HepG2 (cell line): ENCODE measurements around the gene MYCT1. TPM values are rescaled to one million over a fixed set of nuclear protein-coding genes. Genes with fewer than 3 reads are reported as not detected.

Source experiments
- ATAC-seq: fragments of 200-7000 bp; cut with Tn5 transposase; 3 replicates; pipeline ENCODE4 v1.9.1; 2020; ENCODE audit warnings: mild to moderate bottlenecking, moderate library complexity
- BruUV-seq: library from RNA; stranded (reverse); fragments of 400-500 nt; replicated peaks from 2 replicates; lab custom pipeline; 2021; lab: Mats Ljungman, UMichigan
- CTCF ChIA-PET: fragments of 300-600 bp; formaldehyde crosslinking; extraction: SDS; loops from one replicate; lab custom pipeline; 2021; ENCODE audit warnings: low total read pairs, inconsistent platforms, low intra/inter-chr PET ratio; lab: Yijun Ruan, JAX
- POLR2A ChIA-PET: fragments of 350-600 bp; sonication (Branson Sonifier 250); formaldehyde crosslinking; loops from one replicate; lab custom pipeline; 2020; ENCODE audit warnings: antibody characterized with exemption, inconsistent platforms; lab: Yijun Ruan, JAX
- DNase-seq: peaks from one replicate; pipeline ENCODE4 v3.0.0-alpha.2; 2015; ENCODE audit warnings: low spot score
- FAIRE-seq: peaks from 3 replicates; lab custom pipeline; 2011; peaks lifted over from hg19 to GRCh38; lab: Jason Lieb, UNC
- H2AFZ ChIP-seq: one replicate; pipeline ENCODE4 v1.6.1; 2011; ENCODE audit warnings: low read length, inconsistent platforms
- H3K27ac ChIP-seq: fragments of 300-600 bp; 3 replicates; pipeline ENCODE4 v1.8.0; 2011; ENCODE audit warnings: mixed run types, mild to moderate bottlenecking, mixed read lengths, low read length, inconsistent platforms; ENCODE audit not compliant: insufficient read depth; ENCODE audit errors: extremely low read length
- H3K27me3 ChIP-seq, 2 experiments: fragments of 200-600 bp in 1 of 2; 2 replicates in 1 of 2; 3 replicates in 1 of 2; pipeline versions ENCODE4 v1.6.0 to v1.8.0; 2011; ENCODE audit warnings: low read length in 2 of 2, mild to moderate bottlenecking in 2 of 2, moderate library complexity in 2 of 2, inconsistent platforms in 1 of 2; ENCODE audit not compliant: insufficient read depth in 2 of 2, control insufficient read depth in 1 of 2
- H3K36me3 ChIP-seq, 2 experiments: fragments of 200-600 bp in 1 of 2; replicated peaks in 1 of 2; 2 replicates in 1 of 2; 3 replicates in 1 of 2; pipeline versions ENCODE4 v1.5.1 to v1.8.0; 2011; ENCODE audit warnings: low read length in 2 of 2, inconsistent platforms in 1 of 2; ENCODE audit not compliant: insufficient read depth in 2 of 2, control insufficient read depth in 1 of 2
- H3K4me1 ChIP-seq: 2 replicates; pipeline ENCODE4 v1.5.1; 2012; ENCODE audit warnings: low read length, inconsistent platforms; ENCODE audit not compliant: insufficient read depth
- H3K4me2 ChIP-seq: 2 replicates; pipeline ENCODE4 v1.6.0; 2011; ENCODE audit warnings: low read depth, low read length, inconsistent platforms
- H3K4me3 ChIP-seq, 3 experiments: fragments of 200-600 bp in 1 of 3; sonication (generic), shearing (Covaris generic) in 1 of 3; replicated peaks in 1 of 3; 2 replicates each; pipeline ENCODE4 v1.5.1; 2011 to 2016; ENCODE audit warnings: low read length in 3 of 3, inconsistent platforms in 2 of 3, low read depth in 2 of 3, mild to moderate bottlenecking in 2 of 3, control low read depth in 1 of 3, mixed read lengths in 1 of 3; ENCODE audit not compliant: insufficient read depth in 1 of 3
- H3K79me2 ChIP-seq: one replicate; pipeline ENCODE4 v1.6.1; 2011; ENCODE audit warnings: low read length, inconsistent platforms; ENCODE audit not compliant: insufficient read depth
- H3K9ac ChIP-seq: 2 replicates; pipeline ENCODE4 v1.6.0; 2011; ENCODE audit warnings: mild to moderate bottlenecking, low read depth, low read length, inconsistent platforms; ENCODE audit not compliant: insufficient read depth
- H3K9me3 ChIP-seq: 2 replicates; pipeline ENCODE4 v1.5.1; 2012; ENCODE audit warnings: mild to moderate bottlenecking, low read length
- H4K20me1 ChIP-seq: 2 replicates; pipeline ENCODE4 v1.6.0; 2011; ENCODE audit warnings: inconsistent platforms, mild to moderate bottlenecking, low read length, moderate library complexity; ENCODE audit not compliant: insufficient read depth
- BORCS8-MEF2B ChIP-seq: sonication (generic); formaldehyde crosslinking; IDR thresholded peaks from 2 replicates; pipeline ENCODE4 v1.8.0; 2022; ENCODE audit warnings: mild to moderate bottlenecking, missing genetic modification reagents
- HOXD1 ChIP-seq: sonication (generic); formaldehyde crosslinking; IDR thresholded peaks from 2 replicates; pipeline ENCODE4 v1.5.0; 2020; ENCODE audit warnings: missing genetic modification reagents
- MEIS2 ChIP-seq: sonication (generic); formaldehyde crosslinking; IDR thresholded peaks from 2 replicates; pipeline ENCODE4 v1.9.0; 2021; ENCODE audit warnings: mild to moderate bottlenecking, missing genetic modification reagents
- MIER2 ChIP-seq: IDR thresholded peaks from 2 replicates; pipeline ENCODE4 v1.6.1; 2016; ENCODE audit warnings: missing biosample characterization, missing genetic modification reagents
- SRSF1 ChIP-seq: fragments of 200-400 bp; formaldehyde crosslinking; optimal IDR thresholded peaks from 2 replicates; pipeline ENCODE3; 2017; ENCODE audit warnings: mild to moderate bottlenecking, low read depth, low read length, moderate library complexity
- ZNF33B ChIP-seq: sonication (generic); formaldehyde crosslinking; IDR thresholded peaks from 2 replicates; pipeline ENCODE4 v1.5.1; 2020; ENCODE audit warnings: mild to moderate bottlenecking, missing genetic modification reagents
- ZNF530 ChIP-seq: sonication (generic); formaldehyde crosslinking; IDR thresholded peaks from 2 replicates; pipeline ENCODE4 v1.5.0; 2020; ENCODE audit warnings: low read depth, mild to moderate bottlenecking, missing genetic modification reagents
- WGBS: methylation state at CpG from one replicate; pipeline ENCODE4 v1.1.6; 2017; ENCODE audit warnings: low lambda C conversion rate; 5-methylcytosine and 5-hydroxymethylcytosine counted together
- in situ Hi-C: cut with HindIII; loops from 2 replicates; pipeline ENCODE4 v1.10.0; 2017; ENCODE audit warnings: low pct_unique_long_range_greater_than_20kb; ENCODE audit not compliant: extremely low pct_ligation_motif_present
- intact Hi-C: fragments of 100-400 bp; cut with micrococcal nuclease; formaldehyde crosslinking; loops from one replicate; pipeline ENCODE4 v1.10.0; 2022; ENCODE audit not compliant: unreplicated experiment
- polyA plus RNA-seq, 8 experiments: library from polyadenylated mRNA; depleted of rRNA in 3 of 8; stranded (reverse) in 7 of 8; unstranded in 1 of 8; fragments of >200 nt; fragmentation: Illumina TruSeq in 4 of 8; extraction: Trizol in 4 of 8; gene quantifications; 2 replicates each; pipeline versions ENCODE4 v1.2.1 to v1.2.3, GENCODE V29; 2011 to 2016; ENCODE audit warnings: low read depth in 4 of 8, missing spikeins in 1 of 8, mixed read lengths in 1 of 8; ENCODE audit not compliant: insufficient read depth in 1 of 8
- total RNA-seq, 5 experiments: library from RNA; depleted of rRNA; stranded (reverse); fragments of >200 nt; fragmentation: Illumina TruSeq; extraction: Trizol; gene quantifications; 2 replicates each; pipeline ENCODE4 v1.2.3, GENCODE V29; 2016; ENCODE audit warnings: low read depth in 1 of 5
- TF ChIP-seq, protein P1 (sequence below): sonication (generic); formaldehyde crosslinking; IDR thresholded peaks from 2 replicates; pipeline ENCODE4 v1.4.0; 2020; ENCODE audit warnings: mild to moderate bottlenecking, missing genetic modification reagents

MYCT1 gene
- total and polyA plus RNA-seq, 2 of the 13 experiments (the other 11 are each of a cell fraction or from before 2014, with no cell fraction given): not detected

DNA sequence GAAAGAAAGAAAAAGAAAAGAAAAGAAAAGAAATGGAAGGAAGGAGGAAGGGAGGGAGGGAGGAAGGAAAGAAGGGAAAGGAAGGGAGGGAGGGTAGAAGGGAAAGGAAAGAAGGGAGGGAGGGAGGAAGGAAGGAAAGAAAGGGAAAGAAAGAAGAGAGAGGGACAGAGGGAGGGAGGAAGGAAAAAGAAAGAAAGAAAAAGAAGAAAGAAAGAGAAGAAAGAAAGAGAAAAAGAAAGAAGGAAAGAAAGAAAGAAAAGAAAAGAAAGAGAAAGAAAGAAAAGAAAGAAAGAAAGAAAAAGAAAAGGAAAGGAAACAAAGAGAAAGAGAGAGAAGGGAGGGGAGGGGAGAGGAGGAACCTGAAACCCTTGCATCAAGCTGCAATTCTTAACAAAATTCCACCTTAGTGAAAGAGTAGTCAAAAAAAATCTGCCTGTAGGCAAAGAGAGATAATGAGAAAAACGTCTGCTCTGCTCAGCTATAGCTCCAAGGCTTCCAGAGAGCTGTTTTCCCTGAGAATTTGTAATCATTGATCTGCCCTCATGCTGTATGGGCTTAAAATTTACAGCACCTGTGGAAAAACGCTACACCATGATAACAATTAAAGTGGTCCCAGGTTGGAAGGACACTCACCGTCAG is 16.7 kb upstream of the MYCT1 start:
- no peak overlapping the region for H3K4me2 ChIP-seq
- in situ Hi-C loops (no loop called here), intact Hi-C loops (no loop called here)
- ATAC-seq (no peak), FAIRE-seq (no peak), DNase-seq (no peak)
- no peaks in the 10 kb centered on the region for H3K36me3 ChIP-seq
- WGBS: 0% methylated on average over 3 of the region's 3 CpGs
- no peak overlapping the region for H3K9ac ChIP-seq
- no peaks in the 10 kb centered on the region for H4K20me1 ChIP-seq
- no TSS peak for BruUV-seq
- H3K9me3 ChIP-seq: no peaks in the 10 kb centered on the region
- CTCF ChIA-PET: no interaction called here
- H3K4me1 ChIP-seq: no peaks in the 10 kb centered on the region
- H3K79me2 ChIP-seq: no peaks in the 10 kb centered on the region
- no peak overlapping the region for H3K4me3 ChIP-seq
- no peak overlapping the region for H2AFZ ChIP-seq
- POLR2A ChIA-PET: no interaction called here
- H3K27ac ChIP-seq: no peak overlapping the region
- TF ChIP-seq HOXD1 (CRISPR knock-in tag) (no peak), MEIS2 (no peak), MIER2 (CRISPR knock-in tag) (no peak), SRSF1 (no peak), ZNF530 (CRISPR knock-in tag) (no peak), ZNF33B (CRISPR knock-in tag) (no peak), BORCS8-MEF2B (CRISPR knock-in tag) (no peak)
- TF ChIP-seq, protein P1, sequence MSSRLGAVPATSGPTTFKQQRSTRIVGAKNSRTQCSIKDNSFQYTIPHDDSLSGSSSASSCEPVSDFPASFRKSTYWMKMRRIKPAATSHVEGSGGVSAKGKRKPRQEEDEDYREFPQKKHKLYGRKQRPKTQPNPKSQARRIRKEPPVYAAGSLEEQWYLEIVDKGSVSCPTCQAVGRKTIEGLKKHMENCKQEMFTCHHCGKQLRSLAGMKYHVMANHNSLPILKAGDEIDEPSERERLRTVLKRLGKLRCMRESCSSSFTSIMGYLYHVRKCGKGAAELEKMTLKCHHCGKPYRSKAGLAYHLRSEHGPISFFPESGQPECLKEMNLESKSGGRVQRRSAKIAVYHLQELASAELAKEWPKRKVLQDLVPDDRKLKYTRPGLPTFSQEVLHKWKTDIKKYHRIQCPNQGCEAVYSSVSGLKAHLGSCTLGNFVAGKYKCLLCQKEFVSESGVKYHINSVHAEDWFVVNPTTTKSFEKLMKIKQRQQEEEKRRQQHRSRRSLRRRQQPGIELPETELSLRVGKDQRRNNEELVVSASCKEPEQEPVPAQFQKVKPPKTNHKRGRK (CRISPR knock-in tag): peak; percentile 46; the same call in 1 of the 2 replicates
- no peaks in the 10 kb centered on the region for H3K27me3 ChIP-seq
